HG03565 (cell line): ENCODE data around the gene MICAL3.

Experiments
- ATAC-seq: cut with Tn5 transposase; IDR thresholded peaks from one replicate; pipeline ENCODE4 v1.9.1; 2021; ENCODE audit warnings: mild to moderate bottlenecking, moderate library complexity; ENCODE audit not compliant: unreplicated experiment

Gene MICAL3

GRCh38 chr22:17917490-17917983, 106.8 kb downstream of the MICAL3 start:
- no peak for ATAC-seq

- ATAC-seq = no peak
Observed at GRCh38 chr22:17916226-17916889, 108.0 kb downstream of the MICAL3 start.

GRCh38 chr22:17915676-17916075, 108.7 kb downstream of the MICAL3 start:
- no peak for ATAC-seq

GRCh38 chr22:17915188-17915587, 109.2 kb downstream of the MICAL3 start:
- ATAC-seq = no peak

GRCh38 chr22:17914474-17914873, 109.9 kb downstream of the MICAL3 start:
- no peak for ATAC-seq

GRCh38 chr22:17913801-17914347, 110.5 kb downstream of the MICAL3 start:
- no peak for ATAC-seq

- ATAC-seq = no peak
Observed at GRCh38 chr22:17912945-17913721, 111.2 kb downstream of the MICAL3 start.

- no peak for ATAC-seq
Observed at GRCh38 chr22:17911887-17912286, 112.5 kb downstream of the MICAL3 start.

- no peak for ATAC-seq
Observed at GRCh38 chr22:17911312-17911705, 113.1 kb downstream of the MICAL3 start.

GRCh38 chr22:17910561-17911311, 113.6 kb downstream of the MICAL3 start:
- ATAC-seq = no peak

- ATAC-seq = no peak
Observed at GRCh38 chr22:17907748-17908051, 116.7 kb downstream of the MICAL3 start.

- no peak for ATAC-seq
Observed at GRCh38 chr22:17906978-17907747, 117.2 kb downstream of the MICAL3 start.

- no peak for ATAC-seq
Observed at GRCh38 chr22:17905445-17905844, 118.9 kb downstream of the MICAL3 start.

- no peak for ATAC-seq
Observed at GRCh38 chr22:17903564-17904295, 120.6 kb downstream of the MICAL3 start.

GRCh38 chr22:17902960-17903359, 121.4 kb downstream of the MICAL3 start:
- ATAC-seq = no peak

GRCh38 chr22:17898375-17898774, 126.0 kb downstream of the MICAL3 start:
- ATAC-seq = no peak

- no peak for ATAC-seq
Observed at GRCh38 chr22:17897858-17898257, 126.5 kb downstream of the MICAL3 start.

- no peak for ATAC-seq
Observed at GRCh38 chr22:17897426-17897825, 126.9 kb downstream of the MICAL3 start.

GRCh38 chr22:17896586-17896985, 127.8 kb downstream of the MICAL3 start:
- ATAC-seq = no peak
